HUES48 (cell line): Measurements from ENCODE around the gene ABL1.
"Not testable (repeated sequence)": the region's sequence is repeated elsewhere in the genome, so short reads cannot be mapped to it uniquely, and the experiment has no call there.

ENCODE experiments used
- H3K27ac ChIP-seq: one replicate; pipeline ENCODE4 v1.7.0; 2013; ENCODE audit warnings: low read depth, low read length, inconsistent platforms
- H3K27me3 ChIP-seq: 2 replicates; pipeline ENCODE4 v1.6.1; 2013; ENCODE audit warnings: mild to moderate bottlenecking, low read length; ENCODE audit not compliant: control insufficient read depth, insufficient read depth
- H3K36me3 ChIP-seq: 2 replicates; pipeline ENCODE4 v1.6.1; 2013; ENCODE audit warnings: low read length; ENCODE audit not compliant: control insufficient read depth, insufficient read depth
- H3K4me1 ChIP-seq: 2 replicates; pipeline ENCODE4 v1.6.1; 2013; ENCODE audit warnings: mild to moderate bottlenecking, low read length; ENCODE audit not compliant: control insufficient read depth, insufficient read depth
- H3K4me3 ChIP-seq: 2 replicates; pipeline ENCODE4 v1.5.1; 2013; ENCODE audit warnings: mild to moderate bottlenecking, low read depth, low read length
- H3K9ac ChIP-seq: 2 replicates; pipeline ENCODE4 v1.6.1; 2013; ENCODE audit warnings: mild to moderate bottlenecking, low read depth, low read length, moderate library complexity
- H3K9me3 ChIP-seq: 2 replicates; pipeline ENCODE4 v1.6.1; 2013; ENCODE audit warnings: low read length; ENCODE audit not compliant: control insufficient read depth, insufficient read depth

Gene ABL1

GRCh38 chr9:130843049-130843908 lies 8.2 kb downstream of the ABL1 start:
- Histone ChIP-seq H3K27ac (no peak overlapping the region), H3K36me3 (no peaks in the 10 kb centered on the region; the same call in 1 of the 2 replicates), H3K4me1 (peaks cover 58% of the 10 kb centered on the region), H3K4me3 (no peak overlapping the region), H3K9ac (no peak overlapping the region), H3K27me3 (no peaks in the 10 kb centered on the region), H3K9me3 (no peaks in the 10 kb centered on the region)

DNA sequence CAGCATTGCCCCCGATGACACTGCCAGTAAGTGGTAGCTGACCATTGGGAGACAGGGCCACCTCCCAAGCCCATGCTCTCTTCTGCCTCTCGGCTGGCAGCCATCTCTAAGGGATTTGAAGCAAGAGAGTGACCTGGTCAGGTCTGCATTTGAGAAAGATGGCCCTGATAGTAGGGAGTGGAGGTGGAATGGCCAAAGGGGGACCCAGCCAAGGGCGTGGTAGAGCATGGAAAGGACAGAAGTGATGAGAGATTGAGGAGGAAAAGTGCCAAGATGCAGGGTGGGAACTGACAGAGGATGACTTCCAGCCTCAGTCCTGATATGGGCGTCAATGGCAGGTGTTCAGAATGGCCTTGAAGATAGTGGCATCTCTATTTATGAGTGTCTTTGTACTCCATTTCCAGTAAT lies 9.0 kb downstream of the ABL1 start:
- no peak overlapping the region for H3K27ac ChIP-seq
- H3K4me1 ChIP-seq: peaks cover 55% of the 10 kb centered on the region
- H3K27me3 ChIP-seq: no peaks in the 10 kb centered on the region
- H3K9me3 ChIP-seq: no peaks in the 10 kb centered on the region
- no peak overlapping the region for H3K4me3 ChIP-seq
- H3K9ac ChIP-seq: no peak overlapping the region
- no peaks in the 10 kb centered on the region; the same call in 1 of the 2 replicates for H3K36me3 ChIP-seq

GRCh38 chr9:130845254-130845653 lies 10.2 kb downstream of the ABL1 start:
- Histone ChIP-seq H3K9me3 (no peaks in the 10 kb centered on the region), H3K4me1 (peaks cover 43% of the 10 kb centered on the region), H3K36me3 (no peaks in the 10 kb centered on the region; the same call in 1 of the 2 replicates), H3K27me3 (no peaks in the 10 kb centered on the region), H3K4me3 (no peak overlapping the region), H3K27ac (no peak overlapping the region), H3K9ac (no peak overlapping the region)

GRCh38 chr9:130845901-130846481 lies 10.9 kb downstream of the ABL1 start:
- H3K9ac ChIP-seq: no peak overlapping the region
- H3K36me3 ChIP-seq: no peaks in the 10 kb centered on the region; the same call in 1 of the 2 replicates
- peaks cover 43% of the 10 kb centered on the region for H3K4me1 ChIP-seq
- H3K4me3 ChIP-seq: no peak overlapping the region
- H3K27me3 ChIP-seq: no peaks in the 10 kb centered on the region
- no peaks in the 10 kb centered on the region for H3K9me3 ChIP-seq
- H3K27ac ChIP-seq: peak overlapping the region; percentile 93

DNA sequence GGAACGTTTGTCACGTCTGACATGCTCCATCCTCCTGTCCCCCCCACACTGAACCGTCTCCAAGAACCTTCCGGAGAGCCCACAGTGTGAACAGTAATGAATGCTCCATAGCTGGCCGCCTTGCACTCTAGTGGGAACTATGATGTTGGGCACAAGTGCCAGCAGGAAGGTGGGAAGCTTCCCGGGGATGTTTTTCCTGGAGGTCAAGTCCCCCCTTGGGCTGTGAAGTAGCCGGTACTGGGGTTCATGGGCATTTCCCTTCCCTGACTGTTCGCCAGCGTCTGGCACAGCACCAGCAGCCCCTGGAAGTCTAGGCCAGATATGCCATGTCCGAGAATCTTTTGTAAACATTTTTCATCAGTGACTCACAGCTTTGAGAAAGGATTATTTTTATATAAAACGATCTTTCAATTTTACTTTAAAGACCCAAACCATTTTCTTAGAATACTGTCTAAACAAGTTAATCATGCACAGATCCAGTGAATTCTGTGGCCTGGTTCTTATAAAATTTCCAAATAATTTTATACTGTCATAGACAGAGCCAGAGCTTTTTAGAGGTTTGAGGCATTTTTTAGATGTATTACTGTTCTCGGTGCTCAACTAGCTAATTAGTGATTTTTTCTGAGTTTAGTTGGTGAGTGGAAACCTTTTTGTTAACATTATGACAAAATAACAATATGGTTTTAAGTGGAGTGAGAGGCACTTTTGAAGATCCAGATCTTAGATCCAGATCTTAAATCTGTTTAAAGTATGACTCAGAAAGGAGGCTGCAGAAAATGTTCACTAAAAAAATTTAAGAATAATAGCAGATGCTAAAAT lies 11.6 kb downstream of the ABL1 start:
- H3K4me3 ChIP-seq: no peak overlapping the region
- H3K9me3 ChIP-seq: no peaks in the 10 kb centered on the region
- H3K27me3 ChIP-seq: no peaks in the 10 kb centered on the region
- peak overlapping the region; percentile 9; the same call in 1 of the 2 replicates for H3K9ac ChIP-seq
- peak overlapping the region; percentile 93 for H3K27ac ChIP-seq
- peaks cover 43% of the 10 kb centered on the region for H3K4me1 ChIP-seq
- no peaks in the 10 kb centered on the region; the same call in 1 of the 2 replicates for H3K36me3 ChIP-seq

DNA sequence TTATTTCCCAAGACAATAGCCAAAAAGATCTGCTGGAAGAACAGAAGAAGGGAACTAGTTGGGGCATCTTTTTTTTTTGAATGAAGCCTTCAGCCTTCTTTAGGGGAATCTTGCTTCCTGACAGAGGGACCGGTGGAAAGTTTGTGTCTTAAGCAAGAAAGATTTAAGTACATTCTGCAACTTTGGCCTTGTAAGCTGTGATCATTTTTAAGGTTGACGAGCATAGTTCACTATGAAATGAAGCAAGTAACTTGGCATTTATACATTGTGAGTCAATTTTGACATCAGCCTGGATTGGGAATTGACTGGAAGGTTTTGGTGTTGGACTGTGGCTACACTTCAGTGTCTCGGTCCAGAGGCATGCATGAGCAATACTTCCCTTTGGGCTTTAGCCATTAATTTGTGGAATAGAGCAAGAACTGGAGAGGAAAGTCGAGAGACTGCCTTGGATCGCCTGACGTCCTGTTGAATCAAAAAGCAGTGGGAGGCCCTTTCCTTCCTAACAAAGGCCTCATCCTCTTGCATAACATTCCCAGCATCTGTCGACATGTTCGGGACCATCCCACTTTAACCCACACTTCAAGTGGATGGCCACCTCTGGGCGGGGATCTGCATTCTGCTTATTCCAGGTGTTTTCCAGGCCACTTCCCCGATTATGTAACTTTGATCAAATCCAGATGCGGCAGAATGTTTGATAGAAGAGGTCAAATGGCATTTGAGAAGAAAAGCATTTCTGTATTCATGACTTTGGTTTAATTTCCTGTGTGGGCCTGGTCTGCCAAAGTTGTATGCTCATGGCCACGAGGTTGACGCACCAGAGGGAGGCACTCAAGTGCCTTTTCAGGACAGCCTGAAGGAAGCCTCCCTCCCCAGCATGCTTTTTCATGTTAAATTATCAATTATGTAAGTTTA lies 12.5 kb downstream of the ABL1 start:
- H3K9ac ChIP-seq: peak overlapping the region; percentile 9; the same call in 1 of the 2 replicates
- H3K4me1 ChIP-seq: peaks cover 36% of the 10 kb centered on the region
- peak overlapping the region; percentile 93 for H3K27ac ChIP-seq
- no peaks in the 10 kb centered on the region for H3K27me3 ChIP-seq
- no peaks in the 10 kb centered on the region for H3K9me3 ChIP-seq
- no peak overlapping the region for H3K4me3 ChIP-seq
- no peaks in the 10 kb centered on the region; the same call in 1 of the 2 replicates for H3K36me3 ChIP-seq

GRCh38 chr9:130848514-130848913 lies 13.5 kb downstream of the ABL1 start:
- H3K9ac ChIP-seq, H3K36me3 ChIP-seq, H3K4me3 ChIP-seq, H3K9me3 ChIP-seq, H3K27me3 ChIP-seq: not testable (repeated sequence)
- H3K4me1 ChIP-seq: peaks cover 33% of the 10 kb centered on the region
- H3K27ac ChIP-seq: peak overlapping the region; percentile 93

DNA sequence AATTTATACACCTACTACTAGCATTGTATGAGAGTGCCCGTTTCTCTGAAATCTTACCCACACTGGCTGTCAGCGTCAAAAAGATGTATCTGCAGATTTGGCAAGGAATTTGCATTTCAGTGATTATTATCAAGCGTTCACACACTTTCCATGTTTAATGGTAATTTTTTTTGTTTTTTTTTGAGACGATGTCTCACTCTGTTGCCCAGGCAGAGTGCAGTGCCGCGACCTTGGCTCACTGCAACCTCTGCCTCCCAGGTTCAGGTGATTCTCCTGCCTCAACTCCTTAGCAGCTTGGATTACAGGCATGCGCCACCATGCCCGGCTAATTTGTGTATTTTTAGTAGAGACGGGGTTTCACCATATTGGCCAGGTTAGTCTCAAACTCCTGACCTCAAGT lies 14.3 kb downstream of the ABL1 start:
- Histone ChIP-seq H3K27ac (no peak overlapping the region), H3K4me3 (no peak overlapping the region), H3K36me3 (peaks cover 8% of the 10 kb centered on the region), H3K4me1 (peaks cover 33% of the 10 kb centered on the region), H3K9ac (no peak overlapping the region), H3K9me3 (no peaks in the 10 kb centered on the region), H3K27me3 (no peaks in the 10 kb centered on the region)

GRCh38 chr9:130852801-130853200 lies 17.7 kb downstream of the ABL1 start:
- H3K36me3 ChIP-seq: peaks cover 43% of the 10 kb centered on the region
- peaks cover 6% of the 10 kb centered on the region for H3K4me1 ChIP-seq
- no peaks in the 10 kb centered on the region for H3K27me3 ChIP-seq

DNA sequence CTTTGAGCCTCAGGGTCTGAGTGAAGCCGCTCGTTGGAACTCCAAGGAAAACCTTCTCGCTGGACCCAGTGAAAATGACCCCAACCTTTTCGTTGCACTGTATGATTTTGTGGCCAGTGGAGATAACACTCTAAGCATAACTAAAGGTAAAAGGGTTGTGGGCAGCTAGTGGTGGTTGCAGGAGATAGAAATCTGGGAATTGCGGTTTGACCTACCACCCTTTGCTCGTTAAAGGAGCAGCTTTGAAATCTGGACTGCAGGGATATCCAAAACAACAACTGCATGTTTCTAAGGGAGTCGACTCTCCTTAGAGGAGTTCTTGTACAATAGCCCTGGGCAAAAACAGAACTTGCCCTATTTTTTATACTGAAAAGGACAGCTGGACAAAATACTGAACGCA lies 19.0 kb downstream of the ABL1 start:
- no peak overlapping the region for H3K4me3 ChIP-seq
- no peaks in the 10 kb centered on the region for H3K4me1 ChIP-seq
- peaks cover 56% of the 10 kb centered on the region for H3K36me3 ChIP-seq
- no peak overlapping the region for H3K9ac ChIP-seq
- no peak overlapping the region for H3K27ac ChIP-seq
- no peaks in the 10 kb centered on the region for H3K27me3 ChIP-seq
- H3K9me3 ChIP-seq: no peaks in the 10 kb centered on the region

More at GRCh38 chr9:130852801-130853200, 17.7 kb downstream of the ABL1 start:
- no peak overlapping the region for H3K27ac ChIP-seq
- H3K9me3 ChIP-seq: no peaks in the 10 kb centered on the region
- no peak overlapping the region for H3K4me3 ChIP-seq
- H3K9ac ChIP-seq: no peak overlapping the region
